ENCODE results near the gene CFL1.
A peak's percentile ranks its signal among the peaks of the same experiment; 100 is the strongest.

The CFL1 gene

GRCh38 chr11:65869643-65870306 is 11.8 kb upstream of the CFL1 start:
- no peak for DNase-seq

DNA sequence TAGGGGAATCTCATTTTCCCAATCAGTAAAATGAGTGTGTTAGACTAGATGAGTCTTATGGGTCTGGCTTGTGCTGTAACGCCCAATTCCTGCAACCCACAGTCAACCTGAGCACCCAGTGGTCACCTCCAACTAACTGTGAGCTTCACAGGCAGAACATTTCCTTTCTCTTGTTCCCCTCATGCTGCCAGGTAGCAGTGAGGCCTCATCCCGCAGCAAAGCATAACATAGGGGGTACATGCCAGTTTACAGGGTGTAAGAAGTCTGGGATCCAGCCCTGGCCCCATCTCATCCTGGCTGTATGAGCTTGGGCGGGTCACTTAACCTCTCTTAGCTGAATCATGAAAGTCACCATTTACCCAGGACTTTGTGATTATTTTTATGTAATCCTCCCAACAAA is 10.9 kb upstream of the CFL1 start:
- no peak for DNase-seq

DNA sequence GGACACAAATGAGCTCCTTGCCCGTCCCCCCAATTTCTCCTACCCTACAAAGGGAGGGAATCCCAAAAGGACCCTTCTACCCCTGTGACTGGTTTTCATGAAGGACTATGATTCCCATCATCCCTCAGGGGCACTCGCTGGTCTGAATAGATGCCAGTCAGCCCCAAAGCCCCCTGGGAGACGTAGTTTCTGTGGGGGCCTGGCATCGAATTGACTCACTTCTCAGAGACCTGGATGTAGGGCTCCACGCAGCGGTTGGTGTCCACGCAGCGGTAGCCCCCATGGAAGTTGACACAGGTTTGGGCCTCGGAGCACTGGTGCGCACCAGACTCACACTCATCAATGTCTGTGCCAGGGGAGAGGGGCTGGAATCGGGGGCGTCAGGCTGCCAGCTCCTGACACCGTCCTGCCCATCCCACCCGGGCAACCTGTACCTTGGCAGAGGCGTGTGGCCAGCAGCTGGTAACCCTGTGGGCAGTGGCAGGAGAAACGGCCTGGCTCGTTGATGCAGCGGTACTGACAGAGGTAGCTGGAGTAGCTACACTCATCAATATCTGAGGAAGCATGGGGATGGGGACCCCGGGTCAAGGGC is 10.2 kb upstream of the CFL1 start:
- DNase-seq, result no peak

DNA sequence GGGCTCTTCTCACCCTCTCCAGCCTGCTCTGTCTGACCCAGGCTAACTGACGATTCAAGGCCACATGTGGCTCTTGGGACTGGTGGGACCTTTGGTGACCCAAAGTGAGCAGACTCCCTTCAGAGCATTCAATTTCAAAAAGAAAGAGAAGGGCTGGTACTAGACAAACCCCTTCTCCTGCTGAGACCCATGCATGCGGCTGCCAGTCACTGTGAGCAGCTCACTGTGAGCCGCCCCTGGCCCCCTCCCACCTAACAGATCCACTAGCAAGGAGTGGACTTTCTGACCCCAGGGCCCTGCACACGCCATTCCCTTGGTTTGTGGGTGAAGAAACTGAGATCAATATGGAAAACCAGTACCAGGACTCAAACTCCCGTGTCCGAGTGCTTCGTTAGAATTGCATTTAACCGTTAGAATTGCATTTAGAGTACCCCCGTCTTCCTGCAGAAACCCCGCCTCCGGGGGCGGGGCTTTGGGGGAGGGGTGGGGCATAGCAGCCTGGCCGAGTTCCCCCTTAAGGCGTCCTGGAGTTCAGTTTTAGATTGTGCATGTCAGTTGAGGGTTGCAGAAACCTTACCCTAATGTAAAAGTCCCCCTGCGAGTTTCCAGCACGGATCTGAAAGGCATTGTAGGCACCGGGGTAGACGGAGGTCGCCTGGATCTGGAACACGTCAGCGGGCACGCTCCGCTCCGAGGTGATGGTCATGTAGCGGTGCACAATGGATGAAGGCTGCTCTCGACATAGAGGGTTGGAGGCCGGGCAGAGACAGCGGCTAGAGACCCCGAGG is 9.5 kb upstream of the CFL1 start:
- DNase-seq, result no peak

- DNase-seq, result no peak
Measured at GRCh38 chr11:65866509-65867283, 8.7 kb upstream of the CFL1 start.

DNA sequence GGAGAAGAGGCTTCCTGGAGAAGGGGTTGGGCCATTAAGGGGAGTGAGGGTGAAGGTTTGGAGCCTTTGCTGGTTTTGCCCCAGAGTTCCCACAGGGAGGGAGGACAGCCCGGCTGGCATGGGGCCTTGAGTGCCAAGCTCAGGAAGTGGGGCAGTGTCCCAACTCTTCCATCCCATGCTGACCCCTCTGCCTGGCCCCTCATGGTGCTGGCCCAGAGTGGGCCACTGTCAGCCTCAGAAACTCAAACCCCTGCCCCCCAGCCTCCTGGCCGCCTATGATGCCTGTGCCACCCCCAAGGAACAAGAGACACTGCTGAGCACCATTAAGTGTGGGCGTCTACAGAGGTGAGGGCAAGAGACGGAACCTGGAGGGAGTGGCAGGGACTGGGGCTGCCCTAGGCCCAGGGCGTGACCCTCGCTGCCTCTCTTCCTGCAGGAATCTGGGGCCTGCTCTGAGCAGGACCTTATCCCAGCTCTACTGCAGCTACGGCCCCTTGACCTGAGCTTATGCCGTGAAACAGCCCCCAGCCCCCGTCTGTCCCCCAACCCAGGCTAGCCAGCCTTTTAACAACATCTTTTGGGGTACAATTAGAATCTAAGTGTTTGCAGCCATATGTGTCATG is 7.7 kb upstream of the CFL1 start:
- DNase-seq, result no peak

GRCh38 chr11:65864706-65865471 is 6.9 kb upstream of the CFL1 start:
- no peak for DNase-seq

- no peak for DNase-seq
Measured at GRCh38 chr11:65863889-65864705, 6.1 kb upstream of the CFL1 start.

GRCh38 chr11:65862941-65863888 is 5.2 kb upstream of the CFL1 start:
- no peak for DNase-seq

GRCh38 chr11:65862191-65862735 is 4.3 kb upstream of the CFL1 start:
- no peak for DNase-seq

DNA sequence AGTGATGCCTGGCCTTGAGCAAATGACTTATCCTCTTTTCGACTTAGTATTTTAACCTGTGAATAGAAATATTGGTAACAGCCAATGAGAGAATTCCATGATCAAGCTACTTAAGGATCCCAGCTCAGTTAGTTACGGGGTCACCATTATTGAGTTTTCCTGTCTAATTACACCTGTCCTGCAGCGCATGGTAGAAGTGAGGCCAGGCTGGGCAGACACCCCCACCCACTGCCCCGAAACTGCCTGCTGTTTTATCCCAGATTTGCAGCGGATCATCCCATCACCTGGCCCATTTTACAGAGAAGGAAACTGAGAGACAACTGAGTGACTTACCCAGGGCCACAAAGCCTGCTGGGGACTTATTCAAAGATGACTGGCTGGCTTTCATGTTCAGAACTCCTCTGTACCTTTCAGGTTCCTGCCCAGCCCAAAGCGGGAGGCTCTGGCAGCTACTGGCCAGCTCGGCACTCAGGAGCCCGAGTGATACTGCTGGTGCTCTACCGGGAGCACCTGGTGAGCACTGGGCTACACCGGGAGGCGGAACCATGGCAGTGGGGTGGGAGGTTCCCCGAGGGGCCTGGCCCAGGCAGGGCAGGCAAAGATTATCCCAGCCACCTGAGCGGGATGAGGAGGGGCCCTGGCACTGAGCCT is 3.7 kb upstream of the CFL1 start:
- no peak for DNase-seq

GRCh38 chr11:65861165-65861505 is 3.2 kb upstream of the CFL1 start:
- peak in 1 of 2 experiments; percentile 29 for DNase-seq

- DNase-seq, result peak; percentile 95 to 98
Measured at GRCh38 chr11:65860278-65861164, 2.5 kb upstream of the CFL1 start, which contains the start of gene MUS81. Gene MUS81, plus strand, starts transcription at chr11:65860433. Its CDS starts 321 bp downstream, at chr11:65860754.

DNA sequence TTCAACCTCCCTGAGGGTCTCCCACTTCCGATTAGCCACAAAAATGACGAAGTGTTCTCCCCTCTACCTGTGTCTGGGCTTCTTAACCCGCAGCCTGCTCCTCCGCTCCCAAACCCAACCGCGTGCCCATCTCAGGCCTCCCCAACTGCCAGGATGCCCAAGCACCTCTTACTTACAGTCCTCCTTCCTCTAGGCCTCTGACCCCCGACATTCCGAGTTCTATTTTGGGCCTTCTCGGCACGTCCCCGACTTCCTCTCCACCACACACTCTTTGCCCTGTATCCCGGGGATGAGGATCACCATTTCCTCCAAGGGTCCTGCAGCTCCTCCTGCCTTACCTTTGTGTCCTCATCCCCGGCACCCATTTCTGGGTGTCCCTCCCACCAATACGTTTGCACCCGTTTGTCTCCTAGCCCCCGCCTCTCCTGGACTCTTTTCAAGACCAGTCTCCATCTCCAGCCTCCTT is 1.9 kb upstream of the CFL1 start:
- DNase-seq, result no peak

DNA sequence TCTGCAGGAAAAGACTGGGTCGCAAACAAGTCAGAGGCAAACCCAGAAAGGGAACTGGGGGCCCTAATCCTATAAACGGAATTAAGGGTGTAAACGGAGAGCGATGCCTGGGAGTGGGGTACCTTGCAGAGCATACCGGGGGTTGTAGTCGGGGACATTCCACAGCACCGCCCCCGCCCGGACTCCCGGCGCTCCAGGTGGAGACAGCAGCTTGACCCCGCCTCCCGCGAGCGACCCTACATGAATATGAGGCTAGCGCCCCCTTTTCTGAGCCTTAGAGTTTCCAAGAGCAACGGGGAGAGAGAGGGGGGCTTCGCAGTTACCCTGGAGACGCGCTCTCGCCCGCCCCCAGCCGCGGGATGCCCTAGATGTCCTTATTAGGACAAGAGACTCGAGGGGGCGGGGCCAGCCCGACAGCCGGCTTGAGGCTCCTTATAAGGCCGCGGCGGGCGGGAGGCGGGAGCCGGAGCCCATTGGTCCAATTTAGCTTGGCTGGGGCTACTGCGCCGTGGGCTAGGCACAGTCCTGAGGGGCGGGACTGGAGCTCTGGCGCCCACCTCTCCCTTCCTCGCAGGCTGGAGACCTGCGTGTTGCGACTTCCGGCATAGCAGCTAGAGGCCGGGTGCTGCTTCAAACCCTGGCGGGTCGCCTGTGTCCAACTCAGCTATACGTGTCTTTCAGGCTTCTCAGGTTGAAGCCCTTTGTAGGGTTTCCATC is 1.3 kb upstream of the CFL1 start:
- peak; percentile 98 to 99 for DNase-seq

DNA sequence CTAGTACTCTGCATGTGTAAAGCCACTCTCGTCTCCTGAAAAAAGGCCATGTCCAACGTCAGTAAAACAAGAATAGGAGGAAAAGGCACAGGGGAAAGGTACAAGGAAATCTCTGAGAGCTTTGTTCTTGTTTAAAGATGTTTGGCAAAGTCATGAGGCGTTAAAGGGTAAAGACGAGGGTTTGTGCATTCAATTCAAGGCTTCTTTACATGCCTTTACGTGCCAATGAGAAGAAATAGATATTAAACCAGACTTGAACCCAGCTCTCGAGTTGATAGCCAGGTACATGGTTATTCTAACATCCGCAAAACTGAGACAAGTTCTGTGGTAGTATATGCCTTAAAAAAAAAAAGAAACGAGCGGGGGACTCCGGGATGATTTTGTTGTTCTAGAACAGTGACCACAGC is 704 bp upstream of the CFL1 start:
- DNase-seq, result no peak

DNA sequence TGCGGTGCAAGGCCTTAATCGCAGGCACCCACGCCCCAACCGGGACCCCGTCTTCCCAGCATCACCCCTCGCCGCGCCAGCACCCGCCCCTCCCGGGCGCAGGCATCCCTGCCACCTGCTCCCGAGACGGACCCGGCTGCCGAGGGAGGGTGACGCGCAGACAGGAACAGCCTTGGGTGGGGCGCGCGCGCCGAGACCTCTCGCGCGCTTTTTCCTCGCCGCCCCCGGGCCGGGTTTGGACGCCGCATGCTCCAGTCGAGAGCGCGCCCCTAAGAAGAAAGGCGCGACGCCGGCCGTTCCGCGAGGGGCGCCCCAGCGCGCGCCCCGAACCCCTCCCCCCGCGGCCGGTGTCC is 504 bp downstream of the CFL1 start:
- DNase-seq, result no peak

All from NCI-H2081 (cell line).